Liver (tissue), 9 donors: ENCODE data around the gene RNF152. TPM values are rescaled to one million over a fixed set of nuclear protein-coding genes. Genes with fewer than 3 reads are reported as not detected.

ENCODE experiments used
- DNase-seq: peaks from one replicate; pipeline ENCODE4 v3.0.0-alpha.2; 2017; ENCODE audit warnings: low spot score
- H3K27ac ChIP-seq, 2 donors: one replicate each; pipeline ENCODE4 v1.7.0; 2013; ENCODE audit warnings: inconsistent platforms in 2 of 2, low read length in 2 of 2, control low read depth in 1 of 2, low read depth in 1 of 2, mild to moderate bottlenecking in 1 of 2
- H3K27me3 ChIP-seq, 4 donors: one replicate each; pipeline versions ENCODE4 v1.6.1 to v1.7.0; 2013; ENCODE audit warnings: low read length in 3 of 4, inconsistent platforms in 1 of 4, mild to moderate bottlenecking in 1 of 4, moderate library complexity in 1 of 4; ENCODE audit not compliant: control insufficient read depth in 4 of 4, insufficient read depth in 4 of 4
- H3K36me3 ChIP-seq, 4 donors: one replicate each; pipeline versions ENCODE4 v1.6.1 to v1.7.0; 2013; ENCODE audit warnings: low read length in 3 of 4, mild to moderate bottlenecking in 3 of 4, low read depth in 1 of 4, moderate library complexity in 1 of 4; ENCODE audit not compliant: control insufficient read depth in 4 of 4, insufficient read depth in 3 of 4
- H3K4me1 ChIP-seq, 4 donors: one replicate each; pipeline versions ENCODE4 v1.6.1 to v1.7.0; 2013; ENCODE audit warnings: low read length in 3 of 4, mild to moderate bottlenecking in 3 of 4, moderate library complexity in 1 of 4; ENCODE audit not compliant: control insufficient read depth in 4 of 4, insufficient read depth in 4 of 4
- H3K4me3 ChIP-seq, 3 donors: one replicate each; pipeline versions ENCODE4 v1.6.1 to v1.7.0; 2013; ENCODE audit warnings: low read length in 3 of 3, control low read depth in 1 of 3, low read depth in 1 of 3, mild to moderate bottlenecking in 1 of 3
- H3K9ac ChIP-seq, 2 donors: one replicate each; pipeline ENCODE4 v1.7.0; 2013; ENCODE audit warnings: low read length in 2 of 2, mild to moderate bottlenecking in 2 of 2, moderate library complexity in 2 of 2, control low read depth in 1 of 2, low read depth in 1 of 2
- H3K9me3 ChIP-seq, 4 donors: one replicate each; pipeline versions ENCODE4 v1.6.1 to v1.7.0; 2013; ENCODE audit warnings: low read length in 3 of 4; ENCODE audit not compliant: control insufficient read depth in 4 of 4
- ATF3 ChIP-seq: IDR thresholded peaks from 2 replicates; pipeline ENCODE4 v1.6.1; 2016; ENCODE audit warnings: antibody characterized with exemption
- EGR1 ChIP-seq, 2 donors: IDR thresholded peaks; 2 replicates each; pipeline ENCODE4 v1.6.1; 2016 to 2018; ENCODE audit warnings: antibody characterized with exemption in 2 of 2, low read depth in 2 of 2
- FOXA1 ChIP-seq: IDR thresholded peaks from 2 replicates; pipeline ENCODE4 v1.6.1; 2016; ENCODE audit warnings: antibody characterized with exemption
- FOXA2 ChIP-seq: IDR thresholded peaks from 2 replicates; pipeline ENCODE4 v1.6.1; 2016; ENCODE audit warnings: antibody characterized with exemption
- GABPA ChIP-seq, 2 donors: IDR thresholded peaks in 1 of 2; conservative IDR thresholded peaks in 1 of 2; 2 replicates each; pipeline ENCODE4 v1.6.1; 2016; ENCODE audit warnings: antibody characterized with exemption in 2 of 2, mild to moderate bottlenecking in 1 of 2, moderate library complexity in 1 of 2
- HNF4A ChIP-seq, 2 donors: conservative IDR thresholded peaks; 2 replicates each; pipeline ENCODE4 v1.6.1; 2016; ENCODE audit warnings: antibody characterized with exemption in 2 of 2, mild to moderate bottlenecking in 2 of 2
- HNF4G ChIP-seq: IDR thresholded peaks from 2 replicates; pipeline ENCODE4 v1.6.1; 2016; ENCODE audit warnings: antibody characterized with exemption
- JUND ChIP-seq, 2 donors: IDR thresholded peaks; 2 replicates each; pipeline ENCODE4 v1.6.1; 2016; ENCODE audit warnings: antibody characterized with exemption in 2 of 2
- MAX ChIP-seq: IDR thresholded peaks from 2 replicates; pipeline ENCODE4 v1.6.1; 2016; ENCODE audit warnings: antibody characterized with exemption
- NR2F2 ChIP-seq: IDR thresholded peaks from 2 replicates; pipeline ENCODE4 v1.6.1; 2016; ENCODE audit warnings: antibody characterized with exemption
- RAD21 ChIP-seq, 2 donors: IDR thresholded peaks; 2 replicates each; pipeline ENCODE4 v1.6.1; 2016; ENCODE audit warnings: antibody characterized with exemption in 2 of 2, mild to moderate bottlenecking in 2 of 2
- REST ChIP-seq: IDR thresholded peaks from 2 replicates; pipeline ENCODE4 v1.6.1; 2016; ENCODE audit warnings: antibody characterized with exemption, mild to moderate bottlenecking
- RXRA ChIP-seq, 2 donors: IDR thresholded peaks; 2 replicates each; pipeline ENCODE4 v1.6.1; 2017 to 2018; ENCODE audit warnings: antibody characterized with exemption in 2 of 2, mild to moderate bottlenecking in 1 of 2
- SP1 ChIP-seq: IDR thresholded peaks from 2 replicates; pipeline ENCODE4 v1.6.1; 2018; ENCODE audit warnings: antibody characterized with exemption, mild to moderate bottlenecking
- TAF1 ChIP-seq: conservative IDR thresholded peaks from 2 replicates; pipeline ENCODE4 v1.6.1; 2016; ENCODE audit warnings: antibody characterized with exemption, mild to moderate bottlenecking
- YY1 ChIP-seq: IDR thresholded peaks from 2 replicates; pipeline ENCODE4 v1.6.1; 2016; ENCODE audit warnings: antibody characterized with exemption, mild to moderate bottlenecking
- ZBTB33 ChIP-seq: IDR thresholded peaks from 2 replicates; pipeline ENCODE4 v1.6.1; 2016; ENCODE audit warnings: antibody characterized with exemption
- WGBS: extraction: QIAGEN DNeasy Blood & Tissue Kit; methylation state at CpG from one replicate; pipeline ENCODE4 v1.1.7; 2013; 5-methylcytosine and 5-hydroxymethylcytosine counted together
- polyA plus RNA-seq, 2 donors: library from polyadenylated mRNA; stranded (reverse) in 1 of 2; unstranded in 1 of 2; fragments of 200-250 nt in 1 of 2; fragments of >200 nt in 1 of 2; fragmentation: Nextera tagmentation in 1 of 2; extraction: Ambion mirVana in 1 of 2; gene quantifications; one replicate each; pipeline versions ENCODE4 v1.2.1 to v1.2.3, GENCODE V29; 2013 to 2015
- total RNA-seq, 2 donors: library from RNA; depleted of rRNA; stranded (reverse); fragments of >200 nt; gene quantifications; one replicate each; pipeline ENCODE4 v1.2.3, GENCODE V29; 2014
- donor health status: healthy.
- donor health status: healthy.
- donor health status: healthy.
- donor health status: healthy.
- donor health status: healthy.

RNF152 gene
- total and polyA plus RNA-seq, 4 donors = 6.8 to 115 (median 10.6) TPM

- H3K4me3 ChIP-seq = no peak overlapping the region
- no peak overlapping the region for H3K27ac ChIP-seq
- peaks cover 0 to under 1% (median 0%) of the 10 kb centered on the region in 4 donors for H3K4me1 ChIP-seq
- no peaks in the 10 kb centered on the region for H3K27me3 ChIP-seq
- no peaks in the 10 kb centered on the region for H3K36me3 ChIP-seq
- H3K9ac ChIP-seq = no peak overlapping the region
- 81% methylated on average over 6 of the region's 6 CpGs for WGBS
- no peak for DNase-seq
- TF ChIP-seq GABPA (IDR thresholded peaks at IDR 0.05 in 1 of 2, conservative IDR thresholded peaks at IDR 0.05 in 1 of 2) = no peak
- no peak for TF ChIP-seq HNF4G
- TF ChIP-seq FOXA2 = no peak
- TF ChIP-seq EGR1 (IDR thresholded peaks at IDR 0.05; ENCODE audit: low read depth in 2 of 2) = no peak
- TF ChIP-seq ZBTB33 = no peak
- TF ChIP-seq RAD21 (IDR thresholded peaks at IDR 0.05) = no peak
- TF ChIP-seq ATF3 = no peak
- TF ChIP-seq TAF1 = no peak
- TF ChIP-seq YY1 = no peak
- no peak for TF ChIP-seq MAX
- H3K9me3 ChIP-seq = no peaks in the 10 kb centered on the region
Observed at GRCh38 chr18:61765097-61765496, 127.7 kb downstream of the RNF152 start.

GRCh38 chr18:61764381-61764780, 128.4 kb downstream of the RNF152 start:
- 84% methylated on average over 2 of the region's 2 CpGs for WGBS
- Histone ChIP-seq H3K4me3 (no peak overlapping the region), H3K27me3 (no peaks in the 10 kb centered on the region), H3K9ac (peak overlapping the region in 1 of 2 donors; percentile 38), H3K27ac (no peak overlapping the region), H3K9me3 (no peaks in the 10 kb centered on the region), H3K36me3 (no peaks in the 10 kb centered on the region), H3K4me1 (no peaks in the 10 kb centered on the region)
- DNase-seq = no peak
- no peak for TF ChIP-seq HNF4G
- no peak for TF ChIP-seq FOXA1
- TF ChIP-seq MAX = no peak
- TF ChIP-seq TAF1 = no peak
- no peak for TF ChIP-seq REST
- no peak for TF ChIP-seq HNF4A (conservative IDR thresholded peaks at IDR 0.05)
- no peak for TF ChIP-seq JUND (IDR thresholded peaks at IDR 0.05)
- TF ChIP-seq ZBTB33 = no peak
- no peak for TF ChIP-seq NR2F2
- no peak for TF ChIP-seq YY1
- TF ChIP-seq RAD21 (IDR thresholded peaks at IDR 0.05) = no peak
- no peak for TF ChIP-seq RXRA (IDR thresholded peaks at IDR 0.05)
- TF ChIP-seq ATF3 = no peak
- no peak for TF ChIP-seq SP1
- TF ChIP-seq FOXA2 = no peak
- no peak for TF ChIP-seq EGR1 (IDR thresholded peaks at IDR 0.05; ENCODE audit: low read depth in 2 of 2)
- no peak for TF ChIP-seq GABPA (IDR thresholded peaks at IDR 0.05 in 1 of 2, conservative IDR thresholded peaks at IDR 0.05 in 1 of 2)
